ENCODE data around the gene FIG4. TPM values are rescaled to one million over a fixed set of nuclear protein-coding genes. Genes with fewer than 3 reads are reported as not detected.
"Not testable (repeated sequence)": the region's sequence is repeated elsewhere in the genome, so short reads cannot be mapped to it uniquely, and the experiment has no call there.

Gene FIG4
- total and polyA plus RNA-seq, 4 donors: 7.1 to 26.7 (median 16.4) TPM

DNA sequence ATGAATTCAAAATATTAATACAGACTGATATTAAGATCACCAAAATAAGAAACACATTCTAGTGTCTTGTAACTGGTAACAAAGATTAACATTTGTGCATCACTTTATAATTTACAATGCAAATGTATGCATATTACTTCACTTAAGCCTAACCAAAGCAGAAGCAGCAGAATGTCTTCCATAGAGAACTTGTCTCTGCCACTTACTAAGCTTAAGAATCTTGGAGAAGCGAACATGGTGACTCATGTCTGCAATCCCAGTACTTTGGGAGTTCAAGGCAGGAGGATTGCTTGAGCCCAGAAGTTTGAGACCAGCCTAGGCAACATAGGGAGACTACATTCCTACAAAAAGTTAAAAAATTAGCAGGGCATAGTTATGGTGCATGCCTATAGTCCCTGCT lies 18.9 kb upstream of the FIG4 start:
- intact Hi-C loops (cut with DNase I): no loop called here
- H3K4me1 ChIP-seq (ENCODE audit: control insufficient read depth in 1 of 2, insufficient read depth in 2 of 2, low read length in 2 of 2): no peaks in the 10 kb centered on the region
- no peaks in the 10 kb centered on the region for H3K36me3 ChIP-seq (ENCODE audit: control insufficient read depth in 1 of 2, insufficient read depth in 2 of 2, low read length in 1 of 2)
- ATAC-seq (ENCODE audit: low FRiP score) (no peak), DNase-seq (no peak)
- whole genome bisulfite sequencing, 2 donors: 81 to 91% methylated on average over 1 of the region's 1 CpG
- no peaks in the 10 kb centered on the region for H3K9me3 ChIP-seq (ENCODE audit: control insufficient read depth, low read length)
- no peak overlapping the region for H3K27ac ChIP-seq (ENCODE audit: low read depth in 1 of 2, low read length in 2 of 2)
- no peaks in the 10 kb centered on the region for H3K27me3 ChIP-seq (ENCODE audit: control insufficient read depth in 1 of 2, insufficient read depth in 2 of 2, low read length in 1 of 2)
- H3K4me3 ChIP-seq (ENCODE audit: low read length in 2 of 2): no peak overlapping the region

DNA sequence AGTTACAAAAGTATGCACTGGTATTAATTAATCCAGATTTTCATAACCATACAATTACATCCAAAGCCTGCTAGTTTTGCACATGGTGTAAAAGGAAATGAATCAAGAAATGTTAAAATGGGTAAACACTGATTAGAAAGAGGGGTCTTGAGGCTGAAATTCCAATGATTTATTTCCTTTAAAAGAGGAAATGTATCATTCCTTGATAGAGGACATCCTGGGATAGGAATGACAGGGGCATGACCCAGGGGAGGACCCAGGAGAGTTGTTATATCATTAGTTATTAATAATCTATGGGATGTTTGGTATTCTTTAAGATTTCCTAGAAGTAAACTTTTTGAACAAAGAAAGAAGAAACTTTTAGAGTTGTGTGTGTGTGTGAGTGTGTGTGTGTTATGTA lies 18.3 kb upstream of the FIG4 start:
- no peaks in the 10 kb centered on the region for H3K9me3 ChIP-seq (ENCODE audit: control insufficient read depth, low read length)
- ATAC-seq (ENCODE audit: low FRiP score) (no peak), DNase-seq (no peak)
- no peak overlapping the region for H3K4me3 ChIP-seq (ENCODE audit: low read length in 2 of 2)
- no peaks in the 10 kb centered on the region for H3K4me1 ChIP-seq (ENCODE audit: control insufficient read depth in 1 of 2, insufficient read depth in 2 of 2, low read length in 2 of 2)
- intact Hi-C loops (cut with DNase I): no loop called here
- no peak overlapping the region for H3K27ac ChIP-seq (ENCODE audit: low read depth in 1 of 2, low read length in 2 of 2)
- no peaks in the 10 kb centered on the region for H3K27me3 ChIP-seq (ENCODE audit: control insufficient read depth in 1 of 2, insufficient read depth in 2 of 2, low read length in 1 of 2)
- no peaks in the 10 kb centered on the region for H3K36me3 ChIP-seq (ENCODE audit: control insufficient read depth in 1 of 2, insufficient read depth in 2 of 2, low read length in 1 of 2)

- H3K27me3 ChIP-seq (ENCODE audit: control insufficient read depth in 1 of 2, insufficient read depth in 2 of 2, low read length in 1 of 2): no peaks in the 10 kb centered on the region
- H3K4me3 ChIP-seq (ENCODE audit: low read length in 2 of 2): no peak overlapping the region
- no peaks in the 10 kb centered on the region for H3K4me1 ChIP-seq (ENCODE audit: control insufficient read depth in 1 of 2, insufficient read depth in 2 of 2, low read length in 2 of 2)
- WGBS, 2 donors: 93 to 100% methylated on average over 1 of the region's 1 CpG
- no peak overlapping the region for H3K27ac ChIP-seq (ENCODE audit: low read depth in 1 of 2, low read length in 2 of 2)
- no peaks in the 10 kb centered on the region for H3K36me3 ChIP-seq (ENCODE audit: control insufficient read depth in 1 of 2, insufficient read depth in 2 of 2, low read length in 1 of 2)
- ATAC-seq (ENCODE audit: low FRiP score) (no peak), DNase-seq (no peak)
- intact Hi-C loops (cut with DNase I): no loop called here
- H3K9me3 ChIP-seq (ENCODE audit: control insufficient read depth, low read length): no peaks in the 10 kb centered on the region
These were observed 14.4 kb upstream of the FIG4 start for GRCh38 chr6:109676724-109677123.

- no peak overlapping the region for H3K27ac ChIP-seq (ENCODE audit: low read depth in 1 of 2, low read length in 2 of 2)
- intact Hi-C loops (cut with DNase I): no loop called here
- DNase-seq: no peak
- no peaks in the 10 kb centered on the region for H3K4me1 ChIP-seq (ENCODE audit: control insufficient read depth in 1 of 2, insufficient read depth in 2 of 2, low read length in 2 of 2)
- no peaks in the 10 kb centered on the region for H3K36me3 ChIP-seq (ENCODE audit: control insufficient read depth in 1 of 2, insufficient read depth in 2 of 2, low read length in 1 of 2)
- ATAC-seq (ENCODE audit: low FRiP score): no peak
- WGBS, 2 donors: 44 to 54% methylated on average over 4 of the region's 4 CpGs
- H3K27me3 ChIP-seq (ENCODE audit: control insufficient read depth in 1 of 2, insufficient read depth in 2 of 2, low read length in 1 of 2): no peaks in the 10 kb centered on the region
- no peak overlapping the region for H3K4me3 ChIP-seq (ENCODE audit: low read length in 2 of 2)
- H3K9me3 ChIP-seq (ENCODE audit: control insufficient read depth, low read length): no peaks in the 10 kb centered on the region
These were observed 12.9 kb upstream of the FIG4 start for GRCh38 chr6:109678240-109678639.

- H3K27ac ChIP-seq (ENCODE audit: low read depth in 1 of 2, low read length in 2 of 2); ATAC-seq (ENCODE audit: low FRiP score); H3K27me3 ChIP-seq (ENCODE audit: control insufficient read depth in 1 of 2, insufficient read depth in 2 of 2, low read length in 1 of 2); DNase-seq; H3K4me1 ChIP-seq (ENCODE audit: control insufficient read depth in 1 of 2, insufficient read depth in 2 of 2, low read length in 2 of 2); intact Hi-C loops (cut with DNase I); H3K4me3 ChIP-seq (ENCODE audit: low read length in 2 of 2); H3K36me3 ChIP-seq (ENCODE audit: control insufficient read depth in 1 of 2, insufficient read depth in 2 of 2, low read length in 1 of 2); H3K9me3 ChIP-seq (ENCODE audit: control insufficient read depth, low read length): not testable (repeated sequence)
- 37 to 41% methylated on average over 15 of the region's 15 CpGs for WGBS, 2 donors
These were observed 12.2 kb upstream of the FIG4 start for GRCh38 chr6:109678661-109679505.

- WGBS, 2 donors: 99 to 100% methylated on average over 1 of the region's 1 CpG
- ATAC-seq (ENCODE audit: low FRiP score) (no peak), DNase-seq (no peak)
- intact Hi-C loops (cut with DNase I): loop anchor here in 1 of 2 donors (2.0 kb wide), 1 partner anchor 246 kb away; the partner anchor contains the start of genes PPIL6 and SMPD2
- Histone ChIP-seq H3K27ac (ENCODE audit: low read depth in 1 of 2, low read length in 2 of 2) (no peak overlapping the region), H3K9me3 (ENCODE audit: control insufficient read depth, low read length) (no peaks in the 10 kb centered on the region), H3K36me3 (ENCODE audit: control insufficient read depth in 1 of 2, insufficient read depth in 2 of 2, low read length in 1 of 2) (no peaks in the 10 kb centered on the region), H3K4me3 (ENCODE audit: low read length in 2 of 2) (no peak overlapping the region), H3K27me3 (ENCODE audit: control insufficient read depth in 1 of 2, insufficient read depth in 2 of 2, low read length in 1 of 2) (no peaks in the 10 kb centered on the region), H3K4me1 (ENCODE audit: control insufficient read depth in 1 of 2, insufficient read depth in 2 of 2, low read length in 2 of 2) (no peaks in the 10 kb centered on the region)
These were observed 4.4 kb upstream of the FIG4 start for GRCh38 chr6:109686566-109687265.

DNA sequence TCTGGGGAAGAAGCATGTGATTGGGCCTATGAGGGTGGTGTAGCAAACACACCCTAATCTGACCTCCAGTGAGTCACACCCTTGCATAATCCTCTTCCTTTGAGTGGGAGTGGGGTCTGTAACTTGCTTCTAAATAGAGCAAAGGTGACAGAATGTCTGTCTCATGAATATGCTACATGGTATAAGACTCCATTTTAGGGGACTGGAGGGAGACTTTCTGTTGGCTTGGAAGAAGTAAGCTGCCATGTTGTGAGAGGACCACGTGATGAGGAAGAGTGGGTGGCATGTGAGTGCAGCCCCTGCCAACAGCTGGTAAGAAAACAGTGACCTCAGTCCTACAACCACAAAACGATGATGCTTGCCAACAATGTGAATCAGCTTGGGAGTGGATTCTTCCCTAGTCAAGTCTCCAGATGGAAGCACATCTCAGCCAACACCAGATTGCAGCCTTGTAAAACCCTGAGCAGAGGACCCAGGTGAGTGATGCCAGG lies 3.8 kb upstream of the FIG4 start:
- 0 to 2% methylated on average over 2 of the region's 2 CpGs for whole genome bisulfite sequencing, 2 donors
- intact Hi-C loops (cut with DNase I): loop anchor here in 1 of 2 donors (2.0 kb wide), 1 partner anchor 247 kb away; the partner anchor contains the start of genes PPIL6 and SMPD2

GRCh38 chr6:109690373-109690736 lies 741 bp upstream of the FIG4 start:
- peak; percentile 67 to 86 for DNase-seq
- intact Hi-C loops (cut with DNase I): loop anchor here (10.0 kb wide), 2 partner anchors 166 to 494 kb away; partner anchors contain the start of gene CDC40 (in 1 of the 2)

More for the DNA sequence above, 3.8 kb upstream of the FIG4 start:
- ATAC-seq (ENCODE audit: low FRiP score) (no peak), DNase-seq (peak in 1 of 2 donors; percentile 61)
- Histone ChIP-seq H3K4me3 (ENCODE audit: low read length in 2 of 2) (no peak overlapping the region), H3K27me3 (ENCODE audit: control insufficient read depth in 1 of 2, insufficient read depth in 2 of 2, low read length in 1 of 2) (no peaks in the 10 kb centered on the region), H3K4me1 (ENCODE audit: control insufficient read depth in 1 of 2, insufficient read depth in 2 of 2, low read length in 2 of 2) (no peaks in the 10 kb centered on the region), H3K27ac (ENCODE audit: low read depth in 1 of 2, low read length in 2 of 2) (no peak overlapping the region), H3K36me3 (ENCODE audit: control insufficient read depth in 1 of 2, insufficient read depth in 2 of 2, low read length in 1 of 2) (no peaks in the 10 kb centered on the region), H3K9me3 (ENCODE audit: control insufficient read depth, low read length) (no peaks in the 10 kb centered on the region)

More at GRCh38 chr6:109690373-109690736, 741 bp upstream of the FIG4 start:
- H3K36me3 ChIP-seq (ENCODE audit: control insufficient read depth in 1 of 2, insufficient read depth in 2 of 2, low read length in 1 of 2): no peaks in the 10 kb centered on the region
- H3K27me3 ChIP-seq (ENCODE audit: control insufficient read depth in 1 of 2, insufficient read depth in 2 of 2, low read length in 1 of 2): no peaks in the 10 kb centered on the region
- H3K4me1 ChIP-seq (ENCODE audit: control insufficient read depth in 1 of 2, insufficient read depth in 2 of 2, low read length in 2 of 2): no peaks in the 10 kb centered on the region
- peak overlapping the region; percentile 91 to 92 for H3K4me3 ChIP-seq (ENCODE audit: low read length in 2 of 2)
- WGBS, 2 donors: 1% methylated on average over 24 of the region's 24 CpGs
- no peaks in the 10 kb centered on the region for H3K9me3 ChIP-seq (ENCODE audit: control insufficient read depth, low read length)
- H3K27ac ChIP-seq (ENCODE audit: low read depth in 1 of 2, low read length in 2 of 2): no peak overlapping the region
- peak; percentile 64 for ATAC-seq (ENCODE audit: low FRiP score)

Measured in aorta (tissue), 5 donors.